Kidney epithelial cell (primary cell): ENCODE results near the gene PMEL. TPM values are rescaled to one million over a fixed set of nuclear protein-coding genes. Genes with fewer than 3 reads are reported as not detected.
"Not testable (repeated sequence)": the region's sequence is repeated elsewhere in the genome, so short reads cannot be mapped to it uniquely, and the experiment has no call there.

ENCODE experiments used
- DNase-seq: peaks from one replicate; pipeline ENCODE4 v3.0.0-alpha.2; 2010; ENCODE audit warnings: low read depth
- H3K27me3 ChIP-seq: 2 replicates; pipeline ENCODE4 v1.6.0; 2011; ENCODE audit warnings: low read length; ENCODE audit not compliant: control insufficient read depth, insufficient read depth
- H3K36me3 ChIP-seq: 2 replicates; pipeline ENCODE4 v1.5.1; 2011; ENCODE audit warnings: low read length; ENCODE audit not compliant: control insufficient read depth, insufficient read depth
- H3K4me3 ChIP-seq: 2 replicates; pipeline ENCODE4 v1.5.1; 2011; ENCODE audit warnings: low read depth, mild to moderate bottlenecking, control low read depth, low read length
- CTCF ChIP-seq: IDR thresholded peaks from 2 replicates; pipeline ENCODE4 v1.5.1; 2011; ENCODE audit warnings: mild to moderate bottlenecking, moderate library complexity, low read length, control low read depth, inconsistent platforms; ENCODE audit not compliant: insufficient read depth, poor library complexity, severe bottlenecking
- total RNA-seq: library from RNA; depleted of rRNA; stranded (reverse); fragments of >200 nt; gene quantifications from 2 replicates; pipeline ENCODE4 v1.2.3, GENCODE V29; 2015

Gene PMEL
- total RNA-seq, 1 donor from 2014 or later = 1.1 TPM

DNA sequence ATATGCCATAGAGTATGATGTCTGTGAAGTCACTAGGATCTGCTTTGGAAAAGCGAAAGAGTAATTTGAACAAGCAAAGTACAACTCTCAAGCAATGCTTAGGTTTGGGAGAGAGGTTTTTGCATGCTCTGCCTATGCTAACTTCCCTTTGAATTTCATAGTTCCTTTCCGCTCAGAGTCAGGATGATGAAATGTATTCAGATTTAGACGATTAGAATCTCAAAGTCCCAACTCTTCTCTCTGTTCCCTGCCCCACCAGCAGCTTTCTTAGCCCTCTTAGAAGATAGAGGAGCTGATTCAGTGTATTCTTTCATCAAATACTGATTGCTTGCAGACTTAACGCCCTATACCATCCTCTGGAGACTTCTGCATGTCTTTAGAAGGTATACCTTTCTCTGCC is 19.5 kb upstream of the PMEL start:
- H3K36me3 ChIP-seq = peaks cover 5% of the 10 kb centered on the region

GRCh38 chr12:55984861-55985260 is 19.0 kb upstream of the PMEL start:
- no peak for TF ChIP-seq CTCF

More for the DNA sequence above, 19.5 kb upstream of the PMEL start:
- no peak for DNase-seq
- Histone ChIP-seq H3K27me3 (no peaks in the 10 kb centered on the region), H3K4me3 (no peak overlapping the region)
- TF ChIP-seq CTCF = no peak

GRCh38 chr12:55983232-55983842 is 17.5 kb upstream of the PMEL start:
- Histone ChIP-seq H3K4me3 (no peak overlapping the region), H3K36me3 (peaks cover 3% of the 10 kb centered on the region), H3K27me3 (no peaks in the 10 kb centered on the region)
- no peak for TF ChIP-seq CTCF
- DNase-seq = no peak

More at GRCh38 chr12:55984861-55985260, 19.0 kb upstream of the PMEL start:
- Histone ChIP-seq H3K36me3 (peaks cover 5% of the 10 kb centered on the region), H3K27me3 (no peaks in the 10 kb centered on the region), H3K4me3 (no peak overlapping the region)
- DNase-seq = no peak

- H3K4me3 ChIP-seq = no peak overlapping the region
- no peak for TF ChIP-seq CTCF
- peak; percentile 74 for DNase-seq
- H3K27me3 ChIP-seq = no peaks in the 10 kb centered on the region
- H3K36me3 ChIP-seq = peaks cover 3% of the 10 kb centered on the region
Measured at GRCh38 chr12:55982319-55982936, 16.6 kb upstream of the PMEL start.

DNA sequence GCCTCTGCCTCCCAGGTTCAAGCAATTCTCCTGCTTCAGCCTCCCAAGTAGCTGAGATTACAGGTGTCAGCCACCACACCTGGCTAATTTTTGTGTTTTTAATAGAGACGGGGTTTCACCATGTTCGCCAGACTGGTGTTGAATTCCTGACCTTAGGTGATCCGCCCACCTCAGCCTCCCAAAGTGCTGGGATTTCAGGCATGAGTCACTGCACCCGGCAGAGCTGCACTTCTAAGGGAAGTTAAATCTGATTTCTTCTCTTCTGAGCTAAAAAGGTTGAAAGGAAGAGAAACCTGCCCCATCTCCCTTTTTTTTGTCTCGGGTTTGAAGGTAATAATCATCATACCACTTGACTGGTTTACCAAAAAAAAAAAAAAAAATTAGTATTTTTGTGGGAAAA is 16.0 kb upstream of the PMEL start:
- not testable (repeated sequence) for H3K4me3 ChIP-seq, H3K27me3 ChIP-seq, DNase-seq, H3K36me3 ChIP-seq

GRCh38 chr12:55979069-55979468 is 13.2 kb upstream of the PMEL start:
- H3K36me3 ChIP-seq = peaks cover 4% of the 10 kb centered on the region
- DNase-seq = no peak
- no peak for TF ChIP-seq CTCF

More at GRCh38 chr12:55979069-55979468, 13.2 kb upstream of the PMEL start:
- Histone ChIP-seq H3K4me3 (no peak overlapping the region), H3K27me3 (no peaks in the 10 kb centered on the region)
